Gastroesophageal sphincter (tissue), 4 donors: ENCODE measurements around the gene FRZB. TPM values are rescaled to one million over a fixed set of nuclear protein-coding genes. Genes with fewer than 3 reads are reported as not detected.

Source experiments
- ATAC-seq: fragments of 150-250 bp; one replicate; pipeline ENCODE4 v1.9.1; 2016; ENCODE audit warnings: mild to moderate bottlenecking, moderate library complexity
- H3K27ac ChIP-seq, 4 donors: fragments of 200-600 bp; sonication (generic) in 3 of 4; 1 replicate in 3 of 4; 2 replicates in 1 of 4; pipeline ENCODE4 v1.5.1; 2016 to 2019
- H3K27me3 ChIP-seq: fragments of 200-600 bp; sonication (generic); one replicate; pipeline ENCODE4 v1.5.1; 2019
- H3K36me3 ChIP-seq, 2 donors: fragments of 200-600 bp; sonication (generic); one replicate each; pipeline ENCODE4 v1.5.1; 2019; ENCODE audit warnings: control low read depth in 1 of 2
- H3K4me1 ChIP-seq, 3 donors: fragments of 200-600 bp; sonication (generic); 1 replicate in 2 of 3; 2 replicates in 1 of 3; pipeline ENCODE4 v1.5.1; 2016 to 2019; ENCODE audit warnings: control low read depth in 2 of 3
- H3K4me3 ChIP-seq, 2 donors: fragments of 200-600 bp; sonication (generic); one replicate each; pipeline ENCODE4 v1.5.1; 2019; ENCODE audit warnings: mild to moderate bottlenecking in 1 of 2, moderate library complexity in 1 of 2
- H3K9me3 ChIP-seq, 3 donors: fragments of 200-600 bp; sonication (generic); one replicate each; pipeline ENCODE4 v1.5.1; 2017 to 2019; ENCODE audit warnings: control low read depth in 2 of 3
- CTCF ChIP-seq, 4 experiments: fragments of 200-600 bp in 2 of 4; fragments of 450-650 bp in 2 of 4; sonication (generic) in 1 of 4; IDR thresholded peaks; one replicate each; pipeline ENCODE4 v1.5.1; 2017 to 2019; ENCODE audit warnings: antibody characterized with exemption in 4 of 4, mild to moderate bottlenecking in 2 of 4, moderate library complexity in 2 of 4
- EP300 ChIP-seq: sonication (generic); formaldehyde crosslinking; IDR thresholded peaks from one replicate; pipeline ENCODE4 v1.6.1; 2017; ENCODE audit warnings: antibody characterized with exemption, mild to moderate bottlenecking
- POLR2A ChIP-seq, 2 donors: fragments of 450-650 bp; IDR thresholded peaks; one replicate each; pipeline ENCODE4 v1.6.1; 2017; ENCODE audit warnings: antibody characterized with exemption in 2 of 2, mild to moderate bottlenecking in 2 of 2, moderate library complexity in 1 of 2
- POLR2AphosphoS5 ChIP-seq: sonication (generic); formaldehyde crosslinking; IDR thresholded peaks from one replicate; pipeline ENCODE4 v1.6.1; 2017; ENCODE audit warnings: antibody characterized with exemption
- WGBS, 2 donors: methylation state at CpG; one replicate each; pipeline ENCODE4 v1.1.5; 2018; ENCODE audit warnings: low coverage in 1 of 2; 5-methylcytosine and 5-hydroxymethylcytosine counted together
- total RNA-seq, 4 donors: library from RNA; depleted of rRNA; stranded (reverse); fragments of >200 nt; gene quantifications; one replicate each; pipeline ENCODE4 v1.1.0, GENCODE V29; 2016

The FRZB gene
- total RNA-seq, 4 donors from 2014 or later = 8.5 to 88.4 (median 18.6) TPM

- WGBS, 2 donors = 61 to 65% methylated on average over 6 to 8 of the region's 12 CpGs
- Histone ChIP-seq H3K4me1 (peaks cover 0 to 49% (median 11%) of the 10 kb centered on the region in 3 donors), H3K27me3 (no peaks in the 10 kb centered on the region), H3K36me3 (no peaks in the 10 kb centered on the region), H3K4me3 (peak overlapping the region; percentile 40 to 57), H3K9me3 (no peaks in the 10 kb centered on the region), H3K27ac (peak overlapping the region; percentile 47 to 78 (median 71))
- no peak for ATAC-seq
- no peak for TF ChIP-seq POLR2AphosphoS5
- no peak for TF ChIP-seq EP300
- TF ChIP-seq POLR2A (IDR thresholded peaks at IDR 0.05) = no peak
- TF ChIP-seq CTCF (IDR thresholded peaks at IDR 0.05) = no peak
These were observed 1.1 kb upstream of the FRZB start for GRCh38 chr2:182867426-182868053.

- no peaks in the 10 kb centered on the region for H3K9me3 ChIP-seq
- peaks cover 9 to 61% (median 11%) of the 10 kb centered on the region in 3 donors for H3K4me1 ChIP-seq
- H3K27me3 ChIP-seq = no peaks in the 10 kb centered on the region
- ATAC-seq = peak; percentile 32
- no peaks in the 10 kb centered on the region for H3K36me3 ChIP-seq
- H3K27ac ChIP-seq = peak overlapping the region in 3 of 4 donors; percentile 67 to 78 (median 75)
- H3K4me3 ChIP-seq = peak overlapping the region; percentile 40 to 57
- WGBS, 2 donors = 33 to 47% methylated on average over 1 to 3 of the region's 19 CpGs
- TF ChIP-seq CTCF (IDR thresholded peaks at IDR 0.05) (no peak), EP300 (no peak), POLR2AphosphoS5 (no peak), POLR2A (IDR thresholded peaks at IDR 0.05) (no peak)
These were observed 359 bp downstream of the FRZB start for GRCh38 chr2:182866095-182866460.

- Histone ChIP-seq H3K36me3 (no peaks in the 10 kb centered on the region), H3K27ac (peak overlapping the region in 1 of 4 donors; percentile 78), H3K9me3 (no peaks in the 10 kb centered on the region), H3K4me1 (peaks cover 10 to 62% (median 11%) of the 10 kb centered on the region in 3 donors), H3K27me3 (no peaks in the 10 kb centered on the region), H3K4me3 (peak overlapping the region; percentile 40 to 57)
- TF ChIP-seq POLR2AphosphoS5 (no peak), POLR2A (IDR thresholded peaks at IDR 0.05) (no peak), EP300 (no peak), CTCF (IDR thresholded peaks at IDR 0.05) (no peak)
- WGBS, 2 donors = 72 to 84% methylated on average over 4 of the region's 4 CpGs
- no peak for ATAC-seq
These were observed 1.4 kb downstream of the FRZB start for GRCh38 chr2:182864949-182865570.

- H3K27ac ChIP-seq = peak overlapping the region in 2 of 4 donors; percentile 23 to 66
- peak overlapping the region in 1 of 2 donors; percentile 57 for H3K4me3 ChIP-seq
- H3K4me1 ChIP-seq = peaks cover 10 to 62% (median 11%) of the 10 kb centered on the region in 3 donors
These were observed 2.8 kb downstream of the FRZB start for GRCh38 chr2:182863642-182864041.

More at GRCh38 chr2:182863642-182864041, 2.8 kb downstream of the FRZB start:
- no peak for ATAC-seq
- TF ChIP-seq EP300 (no peak), CTCF (IDR thresholded peaks at IDR 0.05) (no peak), POLR2AphosphoS5 (no peak), POLR2A (IDR thresholded peaks at IDR 0.05) (no peak)
- H3K36me3 ChIP-seq = no peaks in the 10 kb centered on the region
- no peaks in the 10 kb centered on the region for H3K9me3 ChIP-seq
- H3K27me3 ChIP-seq = no peaks in the 10 kb centered on the region
